HepG2 (cell line): Measurements from ENCODE around the gene C9orf50. TPM values are rescaled to one million over a fixed set of nuclear protein-coding genes. Genes with fewer than 3 reads are reported as not detected.
A peak's percentile ranks its signal among the peaks of the same experiment; 100 is the strongest.
"Not testable (repeated sequence)": the region's sequence is repeated elsewhere in the genome, so short reads cannot be mapped to it uniquely, and the experiment has no call there.

Experiments
- ATAC-seq: fragments of 200-7000 bp; cut with Tn5 transposase; 3 replicates; pipeline ENCODE4 v1.9.1; 2020; ENCODE audit warnings: mild to moderate bottlenecking, moderate library complexity
- BruUV-seq: library from RNA; stranded (reverse); fragments of 400-500 nt; replicated peaks from 2 replicates; lab custom pipeline; 2021; lab: Mats Ljungman, UMichigan
- CTCF ChIA-PET: fragments of 300-600 bp; formaldehyde crosslinking; extraction: SDS; loops from one replicate; lab custom pipeline; 2021; ENCODE audit warnings: low total read pairs, inconsistent platforms, low intra/inter-chr PET ratio; lab: Yijun Ruan, JAX
- POLR2A ChIA-PET: fragments of 350-600 bp; sonication (Branson Sonifier 250); formaldehyde crosslinking; loops from one replicate; lab custom pipeline; 2020; ENCODE audit warnings: antibody characterized with exemption, inconsistent platforms; lab: Yijun Ruan, JAX
- DNase-seq: peaks from one replicate; pipeline ENCODE4 v3.0.0-alpha.2; 2015; ENCODE audit warnings: low spot score
- FAIRE-seq: peaks from 3 replicates; lab custom pipeline; 2011; peaks lifted over from hg19 to GRCh38; lab: Jason Lieb, UNC
- H2AFZ ChIP-seq: one replicate; pipeline ENCODE4 v1.6.1; 2011; ENCODE audit warnings: low read length, inconsistent platforms
- H3K27ac ChIP-seq: fragments of 300-600 bp; 3 replicates; pipeline ENCODE4 v1.8.0; 2011; ENCODE audit warnings: mixed run types, mild to moderate bottlenecking, mixed read lengths, low read length, inconsistent platforms; ENCODE audit not compliant: insufficient read depth; ENCODE audit errors: extremely low read length
- H3K27me3 ChIP-seq, 2 experiments: fragments of 200-600 bp in 1 of 2; 2 replicates in 1 of 2; 3 replicates in 1 of 2; pipeline versions ENCODE4 v1.6.0 to v1.8.0; 2011; ENCODE audit warnings: low read length in 2 of 2, mild to moderate bottlenecking in 2 of 2, moderate library complexity in 2 of 2, inconsistent platforms in 1 of 2; ENCODE audit not compliant: insufficient read depth in 2 of 2, control insufficient read depth in 1 of 2
- H3K36me3 ChIP-seq, 2 experiments: fragments of 200-600 bp in 1 of 2; replicated peaks in 1 of 2; 2 replicates in 1 of 2; 3 replicates in 1 of 2; pipeline versions ENCODE4 v1.5.1 to v1.8.0; 2011; ENCODE audit warnings: low read length in 2 of 2, inconsistent platforms in 1 of 2; ENCODE audit not compliant: insufficient read depth in 2 of 2, control insufficient read depth in 1 of 2
- H3K4me1 ChIP-seq: 2 replicates; pipeline ENCODE4 v1.5.1; 2012; ENCODE audit warnings: low read length, inconsistent platforms; ENCODE audit not compliant: insufficient read depth
- H3K4me2 ChIP-seq: 2 replicates; pipeline ENCODE4 v1.6.0; 2011; ENCODE audit warnings: low read depth, low read length, inconsistent platforms
- H3K4me3 ChIP-seq, 3 experiments: fragments of 200-600 bp in 1 of 3; sonication (generic), shearing (Covaris generic) in 1 of 3; replicated peaks in 1 of 3; 2 replicates each; pipeline ENCODE4 v1.5.1; 2011 to 2016; ENCODE audit warnings: low read length in 3 of 3, inconsistent platforms in 2 of 3, low read depth in 2 of 3, mild to moderate bottlenecking in 2 of 3, control low read depth in 1 of 3, mixed read lengths in 1 of 3; ENCODE audit not compliant: insufficient read depth in 1 of 3
- H3K79me2 ChIP-seq: one replicate; pipeline ENCODE4 v1.6.1; 2011; ENCODE audit warnings: low read length, inconsistent platforms; ENCODE audit not compliant: insufficient read depth
- H3K9ac ChIP-seq: 2 replicates; pipeline ENCODE4 v1.6.0; 2011; ENCODE audit warnings: mild to moderate bottlenecking, low read depth, low read length, inconsistent platforms; ENCODE audit not compliant: insufficient read depth
- H3K9me3 ChIP-seq: 2 replicates; pipeline ENCODE4 v1.5.1; 2012; ENCODE audit warnings: mild to moderate bottlenecking, low read length
- H4K20me1 ChIP-seq: 2 replicates; pipeline ENCODE4 v1.6.0; 2011; ENCODE audit warnings: inconsistent platforms, mild to moderate bottlenecking, low read length, moderate library complexity; ENCODE audit not compliant: insufficient read depth
- EZH2 ChIP-seq: conservative IDR thresholded peaks from 2 replicates; pipeline ENCODE4 v1.6.1; 2012; ENCODE audit warnings: mild to moderate bottlenecking, low read depth, low read length, moderate library complexity
- HNF4A ChIP-seq: sonication (generic); formaldehyde crosslinking; IDR thresholded peaks from 2 replicates; pipeline ENCODE4 v1.4.0; 2020; ENCODE audit warnings: missing genetic modification reagents
- ZNF777 ChIP-seq: sonication (generic); formaldehyde crosslinking; IDR thresholded peaks from 2 replicates; pipeline ENCODE4 v1.4.0; 2020; ENCODE audit warnings: missing genetic modification reagents
- WGBS: methylation state at CpG from one replicate; pipeline ENCODE4 v1.1.6; 2017; ENCODE audit warnings: low lambda C conversion rate; 5-methylcytosine and 5-hydroxymethylcytosine counted together
- in situ Hi-C: cut with HindIII; loops from 2 replicates; pipeline ENCODE4 v1.10.0; 2017; ENCODE audit warnings: low pct_unique_long_range_greater_than_20kb; ENCODE audit not compliant: extremely low pct_ligation_motif_present
- intact Hi-C: fragments of 100-400 bp; cut with micrococcal nuclease; formaldehyde crosslinking; loops from one replicate; pipeline ENCODE4 v1.10.0; 2022; ENCODE audit not compliant: unreplicated experiment
- polyA plus RNA-seq, 8 experiments: library from polyadenylated mRNA; depleted of rRNA in 3 of 8; stranded (reverse) in 7 of 8; unstranded in 1 of 8; fragments of >200 nt; fragmentation: Illumina TruSeq in 4 of 8; extraction: Trizol in 4 of 8; gene quantifications; 2 replicates each; pipeline versions ENCODE4 v1.2.1 to v1.2.3, GENCODE V29; 2011 to 2016; ENCODE audit warnings: low read depth in 4 of 8, missing spikeins in 1 of 8, mixed read lengths in 1 of 8; ENCODE audit not compliant: insufficient read depth in 1 of 8
- total RNA-seq, 5 experiments: library from RNA; depleted of rRNA; stranded (reverse); fragments of >200 nt; fragmentation: Illumina TruSeq; extraction: Trizol; gene quantifications; 2 replicates each; pipeline ENCODE4 v1.2.3, GENCODE V29; 2016; ENCODE audit warnings: low read depth in 1 of 5
- TF ChIP-seq, protein P1 (sequence below): sonication (generic); formaldehyde crosslinking; IDR thresholded peaks from 2 replicates; pipeline ENCODE4 v1.4.0; 2020; ENCODE audit warnings: missing genetic modification reagents

Gene C9orf50
- total and polyA plus RNA-seq, 2 of the 13 experiments (the other 11 are each of a cell fraction or from before 2014, with no cell fraction given): not detected

DNA sequence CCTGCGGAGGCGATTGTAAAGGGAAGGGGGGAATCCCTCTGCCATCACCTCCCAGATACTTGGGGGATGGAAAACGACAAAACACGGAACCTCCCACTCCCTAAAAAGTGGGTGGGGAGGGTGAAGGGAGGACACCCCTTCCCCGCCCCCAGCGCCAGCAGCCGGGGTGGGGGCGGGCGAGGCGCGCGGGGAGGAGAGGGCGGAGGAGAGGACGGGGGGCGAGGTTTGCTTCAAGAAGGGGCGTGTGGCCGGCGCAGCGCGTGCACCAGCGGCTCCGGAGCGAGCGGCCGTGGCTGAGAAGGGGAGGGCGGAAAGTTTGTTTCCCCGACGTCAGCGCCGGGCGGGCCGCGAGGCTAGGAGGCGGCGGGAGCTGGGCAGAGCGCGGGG lies 44.5 kb upstream of the C9orf50 start, which contains the start of gene PRRX2:
Gene PRRX2 (plus strand): TSS at position 259 of the 387 bp plus-strand sequence. CDS start 221 bp downstream, outside the sequence.
- TF ChIP-seq, protein P1, sequence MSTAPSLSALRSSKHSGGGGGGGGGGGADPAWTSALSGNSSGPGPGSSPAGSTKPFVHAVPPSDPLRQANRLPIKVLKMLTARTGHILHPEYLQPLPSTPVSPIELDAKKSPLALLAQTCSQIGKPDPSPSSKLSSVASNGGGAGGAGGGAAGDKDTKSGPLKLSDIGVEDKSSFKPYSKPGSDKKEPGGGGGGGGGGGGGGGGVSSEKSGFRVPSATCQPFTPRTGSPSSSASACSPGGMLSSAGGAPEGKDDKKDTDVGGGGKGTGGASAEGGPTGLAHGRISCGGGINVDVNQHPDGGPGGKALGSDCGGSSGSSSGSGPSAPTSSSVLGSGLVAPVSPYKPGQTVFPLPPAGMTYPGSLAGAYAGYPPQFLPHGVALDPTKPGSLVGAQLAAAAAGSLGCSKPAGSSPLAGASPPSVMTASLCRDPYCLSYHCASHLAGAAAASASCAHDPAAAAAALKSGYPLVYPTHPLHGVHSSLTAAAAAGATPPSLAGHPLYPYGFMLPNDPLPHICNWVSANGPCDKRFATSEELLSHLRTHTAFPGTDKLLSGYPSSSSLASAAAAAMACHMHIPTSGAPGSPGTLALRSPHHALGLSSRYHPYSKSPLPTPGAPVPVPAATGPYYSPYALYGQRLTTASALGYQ (CRISPR knock-in tag): no peak
- TF ChIP-seq ZNF777 (CRISPR knock-in tag): peak; percentile 67; the same call in 1 of the 2 replicates
- intact Hi-C loops: no loop called here
- ATAC-seq: peak; percentile 21; the same call in 2 of the 3 replicates
- H2AFZ ChIP-seq: no peak within 1 kb of the TSS
- no peaks in the 10 kb centered on the region for H3K79me2 ChIP-seq
- H3K4me2 ChIP-seq: peak within 1 kb of the TSS; percentile 7; the same call in 1 of the 2 replicates
- CTCF ChIA-PET: no interaction called here
- no peak within 1 kb of the TSS for H3K27ac ChIP-seq
- H3K36me3 ChIP-seq: no peaks in the 10 kb centered on the region
- no TSS peak for BruUV-seq
- in situ Hi-C loops: no loop called here
- H3K27me3 ChIP-seq: peaks cover 16 to 56% of the 10 kb centered on the region in 2 experiments
- WGBS: 4% methylated on average over 25 of the region's 37 CpGs
- peak within 1 kb of the TSS in 1 of 3 experiments; percentile 4; a peak in 1 of 6 replicates for H3K4me3 ChIP-seq
- H4K20me1 ChIP-seq: no peaks in the 10 kb centered on the region
- no peaks in the 10 kb centered on the region for H3K9me3 ChIP-seq
- DNase-seq: no peak
- H3K9ac ChIP-seq: no peak within 1 kb of the TSS
- H3K4me1 ChIP-seq: no peaks in the 10 kb centered on the region
- no peak for FAIRE-seq
- POLR2A ChIA-PET: no interaction called here

DNA sequence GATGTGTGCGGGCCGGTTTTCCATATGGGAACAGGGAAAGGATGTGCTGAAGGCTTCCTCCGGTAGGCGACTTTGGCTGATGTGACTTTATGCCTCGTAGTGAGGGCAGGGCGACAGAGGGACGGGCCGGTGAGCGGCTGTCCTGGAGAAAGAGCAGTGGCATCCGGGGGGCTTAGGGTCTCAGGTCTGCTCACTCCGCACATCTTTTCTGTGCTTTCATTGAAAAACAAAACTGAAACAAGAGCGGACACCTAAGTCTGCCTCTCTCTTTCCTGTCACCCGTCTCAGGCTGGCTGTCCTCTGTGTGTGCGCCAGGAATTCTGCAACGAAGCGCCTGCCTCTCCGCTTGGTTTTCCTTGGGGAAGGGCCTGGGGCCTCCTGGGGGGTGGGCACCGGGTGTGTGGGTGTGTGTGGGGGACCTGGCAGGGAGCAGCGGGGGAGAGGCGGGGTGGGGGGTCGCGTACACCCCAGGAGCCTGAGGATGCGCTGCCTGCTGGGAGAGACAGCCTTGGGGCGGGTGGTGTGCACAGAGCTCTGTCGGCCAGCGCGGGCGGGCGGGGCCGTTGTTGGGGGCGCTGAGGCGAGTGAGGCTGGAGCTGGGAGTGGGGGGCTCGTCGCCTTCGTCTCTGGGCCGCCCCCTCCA lies 44.0 kb upstream of the C9orf50 start:
- ChIA-PET CTCF (no interaction called here), POLR2A (no interaction called here)
- Histone ChIP-seq H3K27ac (no peak overlapping the region), H3K4me2 (no peak overlapping the region), H4K20me1 (no peaks in the 10 kb centered on the region), H3K9ac (no peak overlapping the region), H3K79me2 (no peaks in the 10 kb centered on the region), H3K4me1 (no peaks in the 10 kb centered on the region), H2AFZ (no peak overlapping the region), H3K27me3 (peaks cover 16 to 51% of the 10 kb centered on the region in 2 experiments), H3K4me3 (no peak overlapping the region), H3K36me3 (no peaks in the 10 kb centered on the region), H3K9me3 (no peaks in the 10 kb centered on the region)
- no peak for DNase-seq
- in situ Hi-C loops: no loop called here
- 16% methylated on average over 13 of the region's 36 CpGs for WGBS
- TF ChIP-seq EZH2: peak; percentile 51; the same call in 1 of the 2 replicates
- no peak for TF ChIP-seq HNF4A
- intact Hi-C loops: no loop called here
- BruUV-seq: no TSS peak
- FAIRE-seq: no peak
- peak; percentile 24; the same call in 1 of the 3 replicates for ATAC-seq

DNA sequence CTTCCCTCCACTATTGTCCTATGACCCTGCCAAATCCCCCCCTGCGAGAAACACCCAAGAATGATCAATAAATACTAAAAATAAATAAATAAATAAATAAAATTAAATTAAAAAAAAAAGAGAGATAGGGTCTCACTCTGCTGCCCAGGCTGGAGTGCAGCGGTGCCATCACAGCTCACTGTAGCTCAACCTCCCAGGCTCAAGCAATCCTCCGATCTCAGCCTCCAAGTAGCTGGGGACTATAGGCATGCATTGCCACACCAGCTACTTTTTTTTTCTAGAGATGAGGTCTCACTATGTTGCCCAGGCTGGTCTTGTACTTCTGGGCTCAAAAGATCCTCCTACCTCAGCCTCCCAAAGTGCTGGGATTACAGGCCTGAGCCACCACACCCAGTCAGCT lies 41.3 kb upstream of the C9orf50 start:
- in situ Hi-C loops, H3K27ac ChIP-seq, H3K9me3 ChIP-seq, H2AFZ ChIP-seq, FAIRE-seq, H3K79me2 ChIP-seq, POLR2A ChIA-PET, H3K36me3 ChIP-seq, H3K4me3 ChIP-seq, DNase-seq, H3K9ac ChIP-seq, BruUV-seq, H3K4me1 ChIP-seq, H4K20me1 ChIP-seq, H3K4me2 ChIP-seq, intact Hi-C loops, ATAC-seq, CTCF ChIA-PET: not testable (repeated sequence)
- H3K27me3 ChIP-seq: peaks cover 9 to 31% of the 10 kb centered on the region in 2 experiments; a peak in 4 of 5 replicates
- 33% methylated on average over 3 of the region's 3 CpGs for WGBS
